ENCODE measurements around the gene GPD2.

DNA sequence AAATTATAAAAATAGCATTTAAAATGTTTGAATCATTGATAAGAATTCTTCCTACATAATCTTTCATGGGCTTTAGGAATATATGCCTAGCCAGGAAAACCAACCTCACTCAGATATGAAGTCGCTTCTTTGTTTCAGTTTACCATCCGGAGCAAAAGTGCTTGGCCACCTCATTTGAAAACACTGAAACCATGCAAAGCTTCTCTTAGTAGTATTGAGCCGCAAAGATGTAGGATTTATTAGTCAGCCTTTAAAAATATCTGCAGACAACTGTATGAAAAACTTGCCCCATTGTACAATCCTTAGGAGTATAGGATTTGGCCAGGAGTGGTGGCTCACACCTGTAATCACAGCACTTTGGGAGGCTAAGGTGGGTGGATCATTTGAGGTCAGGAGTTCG is 24.3 kb upstream of the GPD2 start:
- no peak for TF ChIP-seq POLR2A (IDR thresholded peaks at IDR 0.05)
- TF ChIP-seq, protein P1, sequence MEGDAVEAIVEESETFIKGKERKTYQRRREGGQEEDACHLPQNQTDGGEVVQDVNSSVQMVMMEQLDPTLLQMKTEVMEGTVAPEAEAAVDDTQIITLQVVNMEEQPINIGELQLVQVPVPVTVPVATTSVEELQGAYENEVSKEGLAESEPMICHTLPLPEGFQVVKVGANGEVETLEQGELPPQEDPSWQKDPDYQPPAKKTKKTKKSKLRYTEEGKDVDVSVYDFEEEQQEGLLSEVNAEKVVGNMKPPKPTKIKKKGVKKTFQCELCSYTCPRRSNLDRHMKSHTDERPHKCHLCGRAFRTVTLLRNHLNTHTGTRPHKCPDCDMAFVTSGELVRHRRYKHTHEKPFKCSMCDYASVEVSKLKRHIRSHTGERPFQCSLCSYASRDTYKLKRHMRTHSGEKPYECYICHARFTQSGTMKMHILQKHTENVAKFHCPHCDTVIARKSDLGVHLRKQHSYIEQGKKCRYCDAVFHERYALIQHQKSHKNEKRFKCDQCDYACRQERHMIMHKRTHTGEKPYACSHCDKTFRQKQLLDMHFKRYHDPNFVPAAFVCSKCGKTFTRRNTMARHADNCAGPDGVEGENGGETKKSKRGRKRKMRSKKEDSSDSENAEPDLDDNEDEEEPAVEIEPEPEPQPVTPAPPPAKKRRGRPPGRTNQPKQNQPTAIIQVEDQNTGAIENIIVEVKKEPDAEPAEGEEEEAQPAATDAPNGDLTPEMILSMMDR (IDR thresholded peaks at IDR 0.05), result no peak

All from prostate gland (tissue), 2 donors.